Uterus (tissue), 2 donors: ENCODE measurements around the gene IL4R.

Experiments
- POLR2A ChIP-seq, 2 donors: fragments of 450-650 bp; IDR thresholded peaks; one replicate each; pipeline ENCODE4 v1.6.1; 2016; ENCODE audit warnings: antibody characterized with exemption in 2 of 2, mild to moderate bottlenecking in 1 of 2, moderate library complexity in 1 of 2
- TF ChIP-seq, protein P1 (sequence below), 4 experiments: fragments of 200-600 bp in 2 of 4; fragments of 450-650 bp in 2 of 4; sonication (generic) in 2 of 4; IDR thresholded peaks; one replicate each; pipeline ENCODE4 v1.5.1; 2016 to 2019; ENCODE audit warnings: antibody characterized with exemption in 4 of 4, mild to moderate bottlenecking in 2 of 4, moderate library complexity in 1 of 4

DNA sequence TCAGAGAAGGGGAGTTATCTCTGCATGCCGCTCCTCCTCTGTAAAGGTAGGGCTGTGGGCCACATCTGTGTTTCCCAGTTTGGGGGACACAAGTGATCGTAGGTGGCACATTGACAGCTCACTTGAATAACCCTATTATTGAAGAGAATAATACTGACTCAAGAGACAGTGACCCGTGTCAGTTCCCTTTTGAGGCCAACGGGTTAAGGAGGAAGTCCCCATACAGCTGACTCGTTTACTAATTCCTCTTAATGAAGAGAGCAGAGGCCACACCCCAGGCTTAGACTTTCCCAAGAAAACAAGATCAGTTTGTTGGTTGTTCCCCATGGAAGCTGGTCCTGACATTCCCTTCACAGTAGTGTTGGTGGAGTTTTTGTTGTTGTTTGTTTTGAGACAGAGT, 33.0 kb downstream of the IL4R start:
- TF ChIP-seq, protein P1, sequence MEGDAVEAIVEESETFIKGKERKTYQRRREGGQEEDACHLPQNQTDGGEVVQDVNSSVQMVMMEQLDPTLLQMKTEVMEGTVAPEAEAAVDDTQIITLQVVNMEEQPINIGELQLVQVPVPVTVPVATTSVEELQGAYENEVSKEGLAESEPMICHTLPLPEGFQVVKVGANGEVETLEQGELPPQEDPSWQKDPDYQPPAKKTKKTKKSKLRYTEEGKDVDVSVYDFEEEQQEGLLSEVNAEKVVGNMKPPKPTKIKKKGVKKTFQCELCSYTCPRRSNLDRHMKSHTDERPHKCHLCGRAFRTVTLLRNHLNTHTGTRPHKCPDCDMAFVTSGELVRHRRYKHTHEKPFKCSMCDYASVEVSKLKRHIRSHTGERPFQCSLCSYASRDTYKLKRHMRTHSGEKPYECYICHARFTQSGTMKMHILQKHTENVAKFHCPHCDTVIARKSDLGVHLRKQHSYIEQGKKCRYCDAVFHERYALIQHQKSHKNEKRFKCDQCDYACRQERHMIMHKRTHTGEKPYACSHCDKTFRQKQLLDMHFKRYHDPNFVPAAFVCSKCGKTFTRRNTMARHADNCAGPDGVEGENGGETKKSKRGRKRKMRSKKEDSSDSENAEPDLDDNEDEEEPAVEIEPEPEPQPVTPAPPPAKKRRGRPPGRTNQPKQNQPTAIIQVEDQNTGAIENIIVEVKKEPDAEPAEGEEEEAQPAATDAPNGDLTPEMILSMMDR (IDR thresholded peaks at IDR 0.05), result no peak
- TF ChIP-seq POLR2A (IDR thresholded peaks at IDR 0.05), result no peak
